GM12878 (cell line): ENCODE measurements around the gene XIRP1. TPM values are rescaled to one million over a fixed set of nuclear protein-coding genes. Genes with fewer than 3 reads are reported as not detected.

ENCODE experiments used
- ATAC-seq: fragments of 200-7000 bp; cut with Tn5 transposase; 3 replicates; pipeline ENCODE4 v1.9.1; 2020; ENCODE audit warnings: mild to moderate bottlenecking, moderate library complexity
- BruUV-seq: library from RNA; stranded (reverse); fragments of 400-500 nt; replicated peaks from 2 replicates; lab custom pipeline; 2021; lab: Mats Ljungman, UMichigan
- CTCF ChIA-PET: fragments of 300-600 bp; sonication (Branson Sonifier 250); formaldehyde crosslinking; extraction: SDS; loops from one replicate; lab custom pipeline; 2021; ENCODE audit warnings: inconsistent platforms; lab: Yijun Ruan, JAX
- POLR2A ChIA-PET: fragments of 350-600 bp; formaldehyde crosslinking; extraction: SDS; loops from one replicate; lab custom pipeline; 2021; ENCODE audit warnings: inconsistent platforms; lab: Charles Lee
- RAD21 ChIA-PET: fragments of 300-600 bp; sonication (Branson Sonifier 250); formaldehyde crosslinking; loops from one replicate; lab custom pipeline; 2023; ENCODE audit warnings: antibody characterized with exemption; ENCODE audit not compliant: unreplicated experiment; lab: Charles Lee
- SMC1A ChIA-PET: fragments of 300-600 bp; sonication (Branson Sonifier 250); formaldehyde crosslinking; loops from one replicate; lab custom pipeline; 2023; ENCODE audit not compliant: unreplicated experiment, uncharacterized antibody; lab: Charles Lee
- DNase-seq: peaks from one replicate; pipeline ENCODE4 v3.0.0-alpha.2; 2011; ENCODE audit warnings: low read depth, low spot score
- FAIRE-seq: peaks from 3 replicates; lab custom pipeline; 2011; peaks lifted over from hg19 to GRCh38; lab: Jason Lieb, UNC
- H2AFZ ChIP-seq: 2 replicates; pipeline ENCODE4 v1.6.0; 2011; ENCODE audit warnings: low read depth, low read length, control low read depth; ENCODE audit not compliant: control insufficient read depth
- H3K27ac ChIP-seq: 2 replicates; pipeline ENCODE4 v1.5.1; 2011; ENCODE audit warnings: control low read depth; ENCODE audit not compliant: control insufficient read depth, insufficient read depth
- H3K27me3 ChIP-seq, 2 experiments: replicated peaks in 1 of 2; 2 replicates each; pipeline versions ENCODE4 v1.6.0 to v1.6.1; 2011; ENCODE audit warnings: low read length in 1 of 2; ENCODE audit not compliant: control insufficient read depth in 2 of 2, insufficient read depth in 2 of 2
- H3K36me3 ChIP-seq, 2 experiments: 2 replicates each; pipeline ENCODE4 v1.5.1; 2011; ENCODE audit warnings: low read length in 1 of 2; ENCODE audit not compliant: control insufficient read depth in 2 of 2, insufficient read depth in 2 of 2
- H3K4me1 ChIP-seq: 2 replicates; pipeline ENCODE4 v1.6.1; 2011; ENCODE audit warnings: mild to moderate bottlenecking, low read length, moderate library complexity, mixed read lengths; ENCODE audit not compliant: control insufficient read depth, insufficient read depth
- H3K4me2 ChIP-seq: 2 replicates; pipeline ENCODE4 v1.6.0; 2011; ENCODE audit warnings: control low read depth; ENCODE audit not compliant: control insufficient read depth, insufficient read depth
- H3K4me3 ChIP-seq: fragments of 200-600 bp; sonication (generic); 2 replicates; pipeline ENCODE4 v1.5.1; 2016
- H3K79me2 ChIP-seq: 2 replicates; pipeline ENCODE4 v1.6.0; 2011; ENCODE audit warnings: low read length; ENCODE audit not compliant: control insufficient read depth, insufficient read depth
- H3K9ac ChIP-seq: 2 replicates; pipeline ENCODE4 v1.8.0; 2011; ENCODE audit warnings: low read length, control low read depth, mixed read lengths; ENCODE audit not compliant: control insufficient read depth, insufficient read depth
- H3K9me3 ChIP-seq: replicated peaks from 3 replicates; pipeline ENCODE4 v1.5.1; 2011; ENCODE audit warnings: mild to moderate bottlenecking, low read length; ENCODE audit not compliant: control insufficient read depth, insufficient read depth
- H4K20me1 ChIP-seq: 2 replicates; pipeline ENCODE4 v1.6.0; 2011; ENCODE audit not compliant: control insufficient read depth, insufficient read depth
- ASH2L ChIP-seq: fragments of 300-600, 200-600 bp; sonication (generic); IDR thresholded peaks from 2 replicates; pipeline ENCODE4 v1.6.1; 2017; ENCODE audit warnings: low read depth, mild to moderate bottlenecking, borderline replicate concordance
- CBFB ChIP-seq: IDR thresholded peaks from 2 replicates; pipeline ENCODE4 v1.6.1; 2016; ENCODE audit warnings: antibody characterized with exemption, low read depth
- CBX3 ChIP-seq: fragments of 200-600 bp; sonication (generic); IDR thresholded peaks from 2 replicates; pipeline ENCODE4 v1.6.1; 2016; ENCODE audit warnings: low read depth, borderline replicate concordance
- CHD2 ChIP-seq: IDR thresholded peaks from 2 replicates; pipeline ENCODE4 v1.6.1; 2011; ENCODE audit warnings: low read depth, low read length, improper control_type of control experiment, borderline replicate concordance
- DPF2 ChIP-seq: fragments of 450-650 bp; IDR thresholded peaks from 2 replicates; pipeline ENCODE4 v1.6.1; 2017; ENCODE audit warnings: mild to moderate bottlenecking
- EGR1 ChIP-seq, 2 experiments: IDR thresholded peaks; 1 replicate in 1 of 2; 2 replicates in 1 of 2; pipeline ENCODE4 v1.6.1; 2011 to 2012; ENCODE audit warnings: low read depth in 2 of 2, low read length in 2 of 2, borderline replicate concordance in 1 of 2, mild to moderate bottlenecking in 1 of 2, moderate library complexity in 1 of 2
- FOXK2 ChIP-seq: fragments of 450-650 bp; IDR thresholded peaks from 2 replicates; pipeline ENCODE4 v1.6.1; 2017; ENCODE audit warnings: mild to moderate bottlenecking, moderate library complexity
- FOXM1 ChIP-seq: IDR thresholded peaks from 2 replicates; pipeline ENCODE4 v1.6.1; 2012; ENCODE audit warnings: low read depth, mild to moderate bottlenecking, inconsistent platforms, low read length, moderate library complexity
- IKZF2 ChIP-seq, 2 experiments: fragments of 450-650 bp; IDR thresholded peaks; 2 replicates each; pipeline ENCODE4 v1.6.1; 2017; ENCODE audit warnings: mild to moderate bottlenecking in 2 of 2, moderate library complexity in 2 of 2
- MXI1 ChIP-seq: fragments of 150-350 bp; IDR thresholded peaks from 2 replicates; pipeline ENCODE4 v1.6.1; 2011; ENCODE audit warnings: low read depth, mild to moderate bottlenecking, inconsistent platforms, low read length, improper control_type of control experiment
- NRF1 ChIP-seq: conservative IDR thresholded peaks from 2 replicates; pipeline ENCODE4 v1.6.1; 2011; ENCODE audit warnings: mild to moderate bottlenecking, low read depth, low read length, improper control_type of control experiment
- PAX5 ChIP-seq: IDR thresholded peaks from 2 replicates; pipeline ENCODE4 v1.6.1; 2011; ENCODE audit warnings: low read depth, low read length, borderline replicate concordance
- RFX5 ChIP-seq: IDR thresholded peaks from 2 replicates; pipeline ENCODE4 v1.6.1; 2011; ENCODE audit warnings: low read depth, low read length, improper control_type of control experiment
- SPI1 ChIP-seq: IDR thresholded peaks from 2 replicates; pipeline ENCODE4 v1.6.1; 2011; ENCODE audit warnings: low read depth, mild to moderate bottlenecking, low read length, moderate library complexity, borderline replicate concordance; ENCODE audit not compliant: insufficient read depth
- ZBED1 ChIP-seq: IDR thresholded peaks from 2 replicates; pipeline ENCODE4 v1.6.1; 2016; ENCODE audit warnings: borderline replicate concordance
- ZNF207 ChIP-seq: fragments of 450-650 bp; IDR thresholded peaks from 2 replicates; pipeline ENCODE4 v1.6.1; 2014; ENCODE audit warnings: antibody characterized with exemption, mild to moderate bottlenecking, borderline replicate concordance
- WGBS: methylation state at CpG from one replicate; pipeline ENCODE4 v1.1.6; 2016; ENCODE audit warnings: low lambda C conversion rate; ENCODE audit not compliant: insufficient replicate concordance, insufficient coverage; ENCODE audit errors: missing lambda C conversion rate; 5-methylcytosine and 5-hydroxymethylcytosine counted together
- in situ Hi-C: fragments of 300-500 bp; cut with MboI; formaldehyde crosslinking; loops from 9 replicates; pipeline ENCODE4 v1.14.3; 2018; ENCODE audit warnings: mixed read lengths
- intact Hi-C: fragments of 100-400 bp; cut with micrococcal nuclease; formaldehyde crosslinking; loops from one replicate; pipeline ENCODE4 v1.14.2; 2022; ENCODE audit not compliant: unreplicated experiment
- polyA plus RNA-seq, 11 experiments: library from polyadenylated mRNA; depleted of rRNA in 4 of 11; unstranded in 6 of 11; stranded (reverse) in 5 of 11; fragments of >200 nt; fragmentation: Nextera tagmentation in 4 of 11; fragmentation: Illumina TruSeq in 1 of 11; extraction: Ambion mirVana in 4 of 11; extraction: Trizol in 1 of 11; gene quantifications; 1 replicate in 1 of 11; 2 replicates in 10 of 11; pipeline versions ENCODE4 v1.2.1 to v1.2.3, GENCODE V29; 2011 to 2016; ENCODE audit warnings: inconsistent platforms in 2 of 11, missing spikeins in 2 of 11, low read depth in 1 of 11
- total RNA-seq, 4 experiments: library from RNA; depleted of rRNA in 3 of 4; stranded (reverse); fragments of >200 nt in 3 of 4; fragmentation: Illumina TruSeq in 1 of 4; extraction: Trizol in 1 of 4; gene quantifications; 2 replicates each; pipeline versions ENCODE4 v1.2.1 to v1.2.3, GENCODE V29; 2013 to 2021
- TF ChIP-seq, protein P1 (sequence below): IDR thresholded peaks from 2 replicates; pipeline ENCODE4 v1.6.1; 2012; ENCODE audit warnings: low read depth, low read length, improper control_type of control experiment
- TF ChIP-seq, protein P2 (sequence below): fragments of 150-350 bp; IDR thresholded peaks from 2 replicates; pipeline ENCODE4 v1.6.1; 2016; ENCODE audit warnings: low read depth, low read length

The XIRP1 gene
- total and polyA plus RNA-seq, 10 of the 15 experiments (the other 5 are each of a cell fraction or from before 2014, with no cell fraction given), result 0.03 to 0.38 (median 0.08) TPM; not detected in 1

- TF ChIP-seq ZBED1, result peak; percentile 49; the same call in 1 of the 2 replicates
- TF ChIP-seq CBFB, result 0 out of 2 replicates have a peak, but pooled peaks have one; percentile 8
- TF ChIP-seq MXI1, result peak; percentile 48; the same call in 1 of the 2 replicates
- TF ChIP-seq PAX5, result 0 out of 2 replicates have a peak, but pooled peaks have one; percentile 3
- TF ChIP-seq IKZF2 (IDR thresholded peaks at IDR 0.05), result 0 out of 4 replicates have a peak, but pooled peaks of 1 of the 2 experiments have one; percentile 23
- TF ChIP-seq, protein P1, sequence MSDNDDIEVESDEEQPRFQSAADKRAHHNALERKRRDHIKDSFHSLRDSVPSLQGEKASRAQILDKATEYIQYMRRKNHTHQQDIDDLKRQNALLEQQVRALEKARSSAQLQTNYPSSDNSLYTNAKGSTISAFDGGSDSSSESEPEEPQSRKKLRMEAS, result peak; percentile 53; the same call in 1 of the 2 replicates
Measured at GRCh38 chr3:39148435-39149058, 43.8 kb downstream of the XIRP1 start (continued).

- POLR2A ChIA-PET, result interaction anchor here (0.6 to 2.5 kb wide), 4 partner anchors 32 to 144 kb away, joined by 3 to 11 read pairs (median 4); no protein-coding TSS in a partner anchor
- DNase-seq (no peak), FAIRE-seq (peak; percentile 44), ATAC-seq (peak; percentile 21)
- CTCF ChIA-PET, result interaction anchor here (1.0 to 4.4 kb wide), 6 partner anchors 12 to 144 kb away, joined by 3 to 27 read pairs (median 8); no protein-coding TSS in a partner anchor
- TSS peak; percentile 55 for BruUV-seq
- Histone ChIP-seq H3K27me3 (no peaks in the 10 kb centered on the region), H3K4me1 (peaks cover 45% of the 10 kb centered on the region), H3K9me3 (no peaks in the 10 kb centered on the region), H3K27ac (peak overlapping the region; percentile 99), H4K20me1 (no peaks in the 10 kb centered on the region; the same call in 1 of the 2 replicates), H3K9ac (peak overlapping the region; percentile 85), H3K79me2 (peaks cover 84% of the 10 kb centered on the region), H3K4me2 (peak overlapping the region; percentile 97), H3K4me3 (peak overlapping the region; percentile 85), H3K36me3 (peaks cover 10 to 18% of the 10 kb centered on the region in 2 experiments), H2AFZ (peak overlapping the region; percentile 15)
- intact Hi-C loops (no loop called here), in situ Hi-C loops (no loop called here)
- 1% methylated on average over 9 of the region's 9 CpGs for WGBS
- RAD21 ChIA-PET, result interaction anchor here (0.7 to 3.2 kb wide), 10 partner anchors 11 to 140 kb away, joined by 3 to 14 read pairs (median 4); partner anchors contain the start of genes GORASP1 and TTC21A
- SMC1A ChIA-PET, result interaction anchor here (0.7 to 4.9 kb wide), 16 partner anchors 9 to 144 kb away, joined by 3 to 20 read pairs (median 4); no protein-coding TSS in a partner anchor
- TF ChIP-seq EGR1 (IDR thresholded peaks at IDR 0.05; ENCODE audit: borderline replicate concordance in 1 of 2, low read depth in 2 of 2, low read length in 2 of 2) (peak in 1 of 2 experiments; percentile 78; a peak in 2 of 3 replicates), ASH2L (no peak), NRF1 (no peak), FOXM1 (no peak), SPI1 (0 out of 2 replicates have a peak, but pooled peaks have one; percentile 27), CHD2 (peak; percentile 67; the same call in 1 of the 2 replicates), ZNF207 (no peak), DPF2 (peak; percentile 21; the same call in 1 of the 2 replicates), RFX5 (no peak), CBX3 (no peak), FOXK2 (peak; percentile 46; the same call in 1 of the 2 replicates)
- TF ChIP-seq, protein P2, sequence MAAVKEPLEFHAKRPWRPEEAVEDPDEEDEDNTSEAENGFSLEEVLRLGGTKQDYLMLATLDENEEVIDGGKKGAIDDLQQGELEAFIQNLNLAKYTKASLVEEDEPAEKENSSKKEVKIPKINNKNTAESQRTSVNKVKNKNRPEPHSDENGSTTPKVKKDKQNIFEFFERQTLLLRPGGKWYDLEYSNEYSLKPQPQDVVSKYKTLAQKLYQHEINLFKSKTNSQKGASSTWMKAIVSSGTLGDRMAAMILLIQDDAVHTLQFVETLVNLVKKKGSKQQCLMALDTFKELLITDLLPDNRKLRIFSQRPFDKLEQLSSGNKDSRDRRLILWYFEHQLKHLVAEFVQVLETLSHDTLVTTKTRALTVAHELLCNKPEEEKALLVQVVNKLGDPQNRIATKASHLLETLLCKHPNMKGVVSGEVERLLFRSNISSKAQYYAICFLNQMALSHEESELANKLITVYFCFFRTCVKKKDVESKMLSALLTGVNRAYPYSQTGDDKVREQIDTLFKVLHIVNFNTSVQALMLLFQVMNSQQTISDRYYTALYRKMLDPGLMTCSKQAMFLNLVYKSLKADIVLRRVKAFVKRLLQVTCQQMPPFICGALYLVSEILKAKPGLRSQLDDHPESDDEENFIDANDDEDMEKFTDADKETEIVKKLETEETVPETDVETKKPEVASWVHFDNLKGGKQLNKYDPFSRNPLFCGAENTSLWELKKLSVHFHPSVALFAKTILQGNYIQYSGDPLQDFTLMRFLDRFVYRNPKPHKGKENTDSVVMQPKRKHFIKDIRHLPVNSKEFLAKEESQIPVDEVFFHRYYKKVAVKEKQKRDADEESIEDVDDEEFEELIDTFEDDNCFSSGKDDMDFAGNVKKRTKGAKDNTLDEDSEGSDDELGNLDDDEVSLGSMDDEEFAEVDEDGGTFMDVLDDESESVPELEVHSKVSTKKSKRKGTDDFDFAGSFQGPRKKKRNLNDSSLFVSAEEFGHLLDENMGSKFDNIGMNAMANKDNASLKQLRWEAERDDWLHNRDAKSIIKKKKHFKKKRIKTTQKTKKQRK, result no peak
Measured at GRCh38 chr3:39147711-39148434, 44.5 kb downstream of the XIRP1 start.
